HG02798 (cell line): Measurements from ENCODE around the gene GNAL.

ENCODE experiments used
- ATAC-seq: cut with Tn5 transposase; IDR thresholded peaks from one replicate; pipeline ENCODE4 v1.9.1; 2021; ENCODE audit warnings: mild to moderate bottlenecking; ENCODE audit not compliant: unreplicated experiment, poor library complexity

Gene GNAL

DNA sequence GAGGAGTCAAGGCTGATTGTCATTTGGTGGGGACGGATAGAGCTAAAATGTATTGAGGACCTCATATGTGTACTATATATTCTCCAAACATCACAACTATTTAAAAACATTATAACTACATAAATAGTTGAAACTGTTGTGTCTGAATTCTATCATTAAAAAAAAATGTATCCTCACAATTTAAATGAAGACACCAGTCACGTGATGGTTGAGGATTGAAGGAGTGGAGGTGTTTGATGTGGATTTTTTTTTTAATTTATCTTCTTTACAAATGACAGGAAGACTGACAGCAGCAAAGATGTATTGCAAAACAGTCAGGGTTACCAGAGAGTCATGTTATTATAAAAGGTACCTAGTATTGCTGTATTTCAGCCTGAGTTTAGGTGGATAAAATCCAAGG is 30.0 kb downstream of the GNAL start:
- no peak for ATAC-seq

DNA sequence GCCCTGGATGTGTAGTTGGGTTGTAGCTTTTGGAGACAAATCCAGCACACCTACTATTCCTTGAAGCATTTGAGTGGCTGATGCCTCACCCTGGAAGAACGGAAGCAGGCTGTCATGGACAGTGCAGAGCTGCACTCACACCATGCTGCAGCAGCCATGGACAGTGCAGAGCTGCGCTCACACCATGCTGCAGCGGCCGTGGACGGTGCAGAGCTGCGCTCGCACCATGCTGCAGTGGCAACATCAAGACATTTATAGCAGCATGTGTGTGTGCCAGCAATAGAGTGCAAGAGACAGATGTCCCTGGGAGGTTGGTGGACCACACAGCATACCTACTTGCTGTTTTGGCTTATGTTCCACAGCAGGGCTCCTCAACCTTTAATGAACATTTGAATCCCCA is 30.6 kb downstream of the GNAL start:
- no peak for ATAC-seq

- no peak for ATAC-seq
Observed at GRCh38 chr18:11721720-11722119, 32.7 kb downstream of the GNAL start.

DNA sequence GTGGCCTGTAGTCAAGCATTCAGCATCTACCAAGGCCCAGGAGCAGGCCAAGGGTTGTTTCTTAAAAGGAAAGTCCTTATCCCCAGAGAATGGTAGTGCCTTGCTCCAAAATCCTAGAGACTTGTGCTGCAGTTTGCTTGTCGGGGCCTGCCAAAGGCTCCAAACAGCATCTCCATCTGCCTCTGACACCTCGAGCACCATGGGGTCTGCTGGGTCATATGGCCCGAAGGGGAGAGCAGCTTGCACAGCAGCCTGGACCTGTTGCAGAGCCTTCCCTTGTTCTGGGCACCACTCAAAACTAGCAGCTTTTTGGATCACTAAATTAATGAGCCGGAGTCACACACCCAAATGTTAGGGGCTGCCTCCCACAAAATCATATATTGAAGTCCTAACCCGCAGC is 35.7 kb downstream of the GNAL start:
- no peak for ATAC-seq

DNA sequence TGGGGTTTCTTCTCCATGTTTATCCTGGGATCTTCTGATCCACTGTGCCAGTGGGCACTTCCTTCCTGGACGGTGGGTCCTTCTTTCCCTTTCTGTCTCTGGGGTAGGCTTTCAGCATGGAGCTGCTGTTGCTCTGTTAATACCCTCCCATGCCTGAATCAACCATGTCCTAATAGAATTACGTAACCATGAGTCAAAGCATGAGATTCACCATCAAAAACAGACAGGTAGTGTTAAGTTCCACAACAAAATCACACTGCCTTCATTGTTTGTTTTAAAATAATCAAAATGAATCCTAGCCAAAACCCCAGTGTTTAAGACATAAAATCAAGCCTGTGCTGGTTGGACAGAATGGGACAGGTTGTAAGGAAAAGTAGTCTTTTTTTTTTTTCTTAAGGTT is 37.5 kb downstream of the GNAL start:
- no peak for ATAC-seq

GRCh38 chr18:11728249-11728648 is 39.2 kb downstream of the GNAL start:
- ATAC-seq: no peak

GRCh38 chr18:11729556-11729955 is 40.5 kb downstream of the GNAL start:
- ATAC-seq: no peak

DNA sequence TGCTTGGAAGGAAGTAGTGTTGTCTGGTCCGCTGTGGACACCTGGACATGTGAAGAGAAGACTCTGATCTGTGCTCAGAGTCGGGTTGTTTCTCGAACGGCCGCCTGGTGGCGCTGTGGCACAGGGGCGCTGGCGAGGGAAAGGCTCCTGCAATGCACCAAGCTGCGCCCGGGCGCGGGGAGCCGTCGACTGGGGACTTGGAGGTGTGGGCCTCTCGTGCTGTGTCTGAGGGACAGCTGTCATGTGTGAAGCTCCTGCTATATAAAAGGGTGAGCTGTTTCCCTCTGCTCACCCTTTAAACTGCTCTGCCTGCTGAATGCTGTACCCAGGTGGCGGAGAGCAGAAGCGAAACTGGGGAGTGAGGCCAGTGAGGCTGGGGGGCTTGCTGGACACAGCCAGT is 44.0 kb downstream of the GNAL start:
- ATAC-seq: peak; percentile 62

- ATAC-seq: no peak
Observed at GRCh38 chr18:11736656-11737055, 47.6 kb downstream of the GNAL start.

GRCh38 chr18:11739893-11740292 is 50.8 kb downstream of the GNAL start:
- no peak for ATAC-seq

DNA sequence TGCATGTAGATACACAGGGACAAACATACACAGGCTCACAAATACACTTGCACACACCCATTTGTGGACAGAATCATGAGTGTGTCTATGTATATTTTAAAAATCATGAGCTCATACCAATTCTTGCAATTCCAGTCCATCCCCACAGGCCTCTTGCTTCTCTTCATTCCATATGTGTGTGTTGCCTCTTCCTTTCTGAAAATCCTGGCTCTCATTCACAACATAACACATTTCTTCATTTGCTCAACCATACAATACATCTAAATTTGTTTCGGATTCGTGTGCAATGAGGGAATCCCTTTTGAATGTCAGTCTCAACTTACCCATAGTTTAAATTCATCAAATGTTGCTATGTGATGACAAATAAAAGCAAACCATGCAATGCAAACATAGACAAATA is 51.4 kb downstream of the GNAL start:
- no peak for ATAC-seq

DNA sequence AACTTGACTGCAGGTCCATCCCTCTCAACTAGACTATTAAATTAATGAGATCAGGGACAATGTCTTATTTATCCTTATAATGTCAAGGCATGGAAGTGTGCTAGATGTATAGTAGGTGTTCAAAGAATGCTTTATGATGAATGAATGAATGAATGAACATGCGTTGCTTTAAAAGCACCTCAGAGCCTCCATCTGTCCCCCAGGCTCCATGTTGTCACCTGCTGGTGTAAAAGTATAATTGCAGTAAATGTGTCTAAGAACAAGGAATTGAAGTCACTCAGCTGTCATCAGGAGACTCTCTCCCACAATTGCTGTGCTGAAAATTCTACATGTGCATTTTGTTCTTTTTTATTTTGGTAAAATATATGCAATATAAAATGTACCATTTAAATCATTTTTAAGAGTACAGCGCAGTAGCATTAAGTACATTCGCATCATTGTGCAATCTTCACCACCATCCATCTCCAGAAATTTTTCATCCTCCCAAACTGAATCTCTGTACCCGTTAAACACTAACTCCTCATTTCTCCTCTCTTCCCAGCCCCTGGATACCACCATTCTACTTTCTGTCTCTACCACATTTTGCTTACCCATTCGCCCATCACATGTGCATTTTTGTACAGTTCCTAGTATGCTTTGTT is 52.6 kb downstream of the GNAL start:
- ATAC-seq: no peak

- no peak for ATAC-seq
Observed at GRCh38 chr18:11745521-11745920, 56.5 kb downstream of the GNAL start.

DNA sequence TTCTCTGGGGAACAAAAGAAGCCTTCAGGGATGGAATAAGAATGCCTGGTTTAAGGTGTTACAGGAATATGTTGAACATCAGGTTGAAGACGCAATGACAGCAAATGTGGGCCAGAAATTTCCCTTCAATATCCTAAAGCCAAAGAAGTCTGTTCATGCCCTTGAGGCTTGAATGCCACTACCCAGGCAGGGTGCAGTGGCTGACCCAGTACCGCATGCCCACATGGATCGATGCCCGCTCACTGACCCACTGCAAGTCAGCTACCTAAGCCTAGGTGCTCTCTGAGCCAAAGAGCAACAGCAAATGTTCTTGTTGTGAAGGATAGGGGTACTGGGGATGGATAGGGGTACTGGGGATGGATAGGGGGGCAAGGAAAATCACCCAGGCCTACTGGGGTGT is 58.2 kb downstream of the GNAL start:
- ATAC-seq: no peak

DNA sequence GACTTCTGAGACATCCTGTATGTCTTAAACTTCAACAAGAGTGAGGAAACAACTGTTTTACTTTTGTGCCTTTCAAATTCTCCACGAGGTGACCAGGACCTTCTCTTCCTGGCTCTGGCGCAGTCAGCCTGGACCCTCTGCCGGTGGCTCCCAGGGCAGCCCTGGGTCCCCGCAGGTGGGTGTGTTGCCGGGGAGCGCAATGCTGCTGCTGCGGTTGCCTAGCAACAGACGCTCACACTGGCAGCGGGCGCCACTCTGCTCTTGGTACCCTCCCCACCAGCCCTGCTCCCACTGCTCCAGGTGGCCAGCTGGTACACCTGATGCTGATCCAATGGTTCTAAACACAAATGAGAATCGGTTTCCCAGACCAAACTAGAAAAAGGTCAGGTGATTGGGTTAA is 58.7 kb downstream of the GNAL start:
- ATAC-seq: no peak

DNA sequence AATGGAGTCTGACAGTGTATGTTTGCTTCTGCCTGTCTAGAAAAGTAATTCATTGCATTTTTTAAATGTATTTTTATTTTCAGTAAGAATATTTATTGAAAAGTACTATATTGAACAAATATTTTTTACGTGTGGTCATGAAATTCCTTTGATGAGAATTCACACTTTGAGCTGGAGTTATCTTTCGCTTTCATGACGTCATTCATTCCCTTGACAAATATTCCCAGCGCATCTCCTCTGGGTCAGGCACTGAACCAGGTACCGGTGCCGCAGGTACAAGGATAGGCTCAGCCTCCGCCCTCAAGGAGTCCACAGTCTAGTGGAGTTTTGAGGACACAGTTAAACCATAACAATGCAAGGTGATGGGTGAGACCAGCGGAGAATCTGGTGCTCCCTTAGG is 60.2 kb downstream of the GNAL start:
- no peak for ATAC-seq

DNA sequence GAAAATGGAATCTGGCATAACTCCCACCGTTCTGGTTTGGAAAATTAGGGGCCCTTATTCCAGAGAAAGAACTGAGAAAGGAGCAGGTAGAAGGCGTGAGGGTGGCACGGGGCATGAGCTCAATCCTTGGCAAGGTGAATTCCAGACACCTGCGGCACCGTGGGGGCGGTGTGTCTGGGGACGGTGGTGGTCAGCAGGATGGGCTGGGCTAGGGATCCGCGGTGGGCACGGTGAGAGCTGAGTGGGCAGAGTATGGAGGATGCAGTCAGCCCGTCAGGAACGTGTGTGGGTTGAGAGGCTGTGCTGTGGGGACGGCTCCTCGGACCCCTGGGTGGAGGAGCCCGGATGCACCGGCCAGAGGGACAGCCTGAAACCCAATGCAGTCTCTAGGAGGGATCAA is 61.1 kb downstream of the GNAL start:
- no peak for ATAC-seq

DNA sequence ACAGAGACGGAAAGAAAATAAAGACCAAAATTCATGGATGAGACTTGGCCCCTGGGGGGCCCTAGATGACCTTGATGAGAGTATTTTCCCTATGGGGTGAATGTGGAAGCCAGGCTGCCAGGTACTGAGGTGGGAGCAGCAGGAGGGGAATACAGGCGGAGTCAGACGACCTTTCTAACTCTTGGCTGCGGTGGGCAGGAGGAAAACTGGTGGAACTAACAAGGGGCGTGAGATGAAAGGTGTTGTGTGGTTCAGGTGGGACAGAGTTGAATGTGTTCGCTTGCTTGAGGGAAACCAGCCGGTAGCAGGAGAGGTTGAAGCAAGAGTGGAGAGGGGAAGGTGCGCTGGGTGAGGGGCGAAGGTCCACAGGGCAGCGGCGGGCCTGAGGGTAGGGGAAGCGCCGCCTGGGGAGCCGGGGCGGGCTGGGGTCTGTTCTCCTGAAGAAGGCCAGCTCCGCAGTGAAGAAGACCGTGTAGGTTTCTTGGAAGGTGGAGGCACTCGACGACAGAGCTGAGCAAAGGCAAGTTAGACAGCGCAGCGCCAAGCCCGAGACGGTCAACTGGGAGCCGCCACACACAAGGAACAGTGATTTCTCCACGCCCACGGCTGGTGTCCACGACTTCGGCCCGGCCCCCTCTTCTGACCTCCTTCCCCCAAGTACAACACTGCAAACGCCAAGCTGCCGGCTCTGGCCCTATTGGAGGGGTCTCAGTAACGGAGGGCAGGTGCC is 61.7 kb downstream of the GNAL start:
- no peak for ATAC-seq

DNA sequence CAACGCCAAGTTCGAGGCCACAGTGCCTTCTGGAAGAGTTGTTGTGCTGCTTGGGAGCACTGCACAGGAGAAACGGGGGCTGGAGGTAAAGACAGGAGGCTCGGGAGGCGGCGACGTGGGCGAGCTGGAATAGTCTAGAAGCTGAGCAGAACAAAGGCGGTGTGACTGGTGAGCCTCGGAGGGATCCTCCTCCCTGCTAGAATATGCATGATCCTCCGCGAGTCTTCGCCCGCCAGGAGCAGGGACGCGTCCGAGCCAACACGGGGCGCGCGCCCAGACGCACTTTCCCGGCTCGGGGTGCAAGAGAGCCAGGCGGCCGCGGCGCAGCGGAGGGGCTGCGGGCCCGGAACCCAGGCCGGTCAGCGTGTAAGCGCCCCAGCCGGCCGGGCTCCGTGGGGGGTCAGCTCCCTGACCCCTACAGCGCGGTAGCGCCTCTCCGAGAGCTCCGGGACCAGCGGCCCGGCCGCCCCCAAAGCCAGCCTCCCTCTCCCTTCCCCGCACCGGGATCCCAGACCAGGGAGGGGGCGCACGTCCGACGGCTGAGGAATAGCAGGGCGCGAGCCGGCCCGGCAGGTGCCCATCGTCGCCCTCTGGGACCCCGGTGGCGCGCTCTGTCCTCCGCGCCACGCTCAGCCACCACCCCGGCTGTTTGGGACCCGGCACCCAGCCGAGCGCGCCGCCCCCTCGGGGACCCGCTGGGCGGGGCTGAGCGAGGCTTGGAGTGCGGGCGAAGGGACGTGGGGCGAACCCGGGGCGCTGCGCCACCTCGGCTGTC is 62.5 kb downstream of the GNAL start:
- ATAC-seq: no peak

DNA sequence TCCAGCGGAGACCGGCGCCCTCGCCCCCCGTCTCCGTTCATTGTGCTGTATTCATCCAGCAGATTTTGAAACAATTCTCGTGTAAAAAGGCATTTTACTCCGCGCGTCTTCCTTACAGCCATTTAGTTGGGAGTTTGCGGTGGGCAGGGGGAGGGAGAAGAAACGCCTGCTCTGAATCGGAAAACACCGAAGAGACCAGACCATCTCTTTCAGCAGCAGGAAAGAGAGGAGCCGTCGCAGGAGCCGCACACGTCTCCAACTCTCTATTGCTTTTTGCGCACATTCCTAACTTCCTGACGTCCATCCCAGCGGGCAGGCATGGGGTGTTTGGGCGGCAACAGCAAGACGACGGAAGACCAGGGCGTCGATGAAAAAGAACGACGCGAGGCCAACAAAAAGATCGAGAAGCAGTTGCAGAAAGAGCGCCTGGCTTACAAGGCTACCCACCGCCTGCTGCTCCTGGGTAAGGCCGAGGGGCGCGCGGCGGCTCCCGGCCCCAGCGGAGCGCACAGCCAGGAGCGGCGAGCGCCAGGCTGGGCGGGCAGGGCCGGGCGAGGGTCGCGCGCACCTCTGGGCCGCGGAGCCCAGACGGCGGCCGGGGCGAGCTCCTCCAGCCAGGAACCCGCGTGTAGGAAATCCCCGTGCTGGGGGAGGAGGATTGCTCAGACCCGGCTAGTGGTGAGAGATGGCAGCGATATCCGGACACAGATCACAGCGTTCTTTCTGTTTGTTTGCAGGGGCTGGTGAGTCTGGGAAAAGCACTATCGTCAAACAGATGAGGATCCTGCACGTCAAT is 63.2 kb downstream of the GNAL start:
- no peak for ATAC-seq

DNA sequence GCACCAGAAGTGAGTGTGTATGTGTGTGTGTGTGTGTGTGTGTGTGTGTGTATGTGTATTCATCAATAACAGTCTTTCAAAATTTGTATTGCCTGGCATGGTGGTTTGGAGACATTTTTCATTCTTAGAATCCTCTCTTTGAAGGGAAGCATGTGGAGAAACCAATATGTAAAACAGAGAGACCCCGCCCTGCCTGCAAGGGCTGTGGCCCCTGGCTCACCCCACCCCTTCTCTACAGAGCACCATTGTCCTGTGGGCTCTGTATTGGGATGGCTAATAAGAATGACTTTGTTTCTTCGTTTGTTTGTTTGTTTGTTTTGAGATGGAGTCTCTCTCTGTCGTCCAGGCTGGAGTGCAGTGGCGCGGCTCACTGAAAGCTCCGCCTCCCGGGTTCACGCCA is 65.9 kb downstream of the GNAL start:
- no peak for ATAC-seq
